COLO829 (cell line): Measurements from ENCODE around the gene VSTM2L.

Experiments
- DNase-seq: peaks from one replicate; pipeline ENCODE4 v3.0.0; 2012; ENCODE audit warnings: low spot score

The VSTM2L gene

DNA sequence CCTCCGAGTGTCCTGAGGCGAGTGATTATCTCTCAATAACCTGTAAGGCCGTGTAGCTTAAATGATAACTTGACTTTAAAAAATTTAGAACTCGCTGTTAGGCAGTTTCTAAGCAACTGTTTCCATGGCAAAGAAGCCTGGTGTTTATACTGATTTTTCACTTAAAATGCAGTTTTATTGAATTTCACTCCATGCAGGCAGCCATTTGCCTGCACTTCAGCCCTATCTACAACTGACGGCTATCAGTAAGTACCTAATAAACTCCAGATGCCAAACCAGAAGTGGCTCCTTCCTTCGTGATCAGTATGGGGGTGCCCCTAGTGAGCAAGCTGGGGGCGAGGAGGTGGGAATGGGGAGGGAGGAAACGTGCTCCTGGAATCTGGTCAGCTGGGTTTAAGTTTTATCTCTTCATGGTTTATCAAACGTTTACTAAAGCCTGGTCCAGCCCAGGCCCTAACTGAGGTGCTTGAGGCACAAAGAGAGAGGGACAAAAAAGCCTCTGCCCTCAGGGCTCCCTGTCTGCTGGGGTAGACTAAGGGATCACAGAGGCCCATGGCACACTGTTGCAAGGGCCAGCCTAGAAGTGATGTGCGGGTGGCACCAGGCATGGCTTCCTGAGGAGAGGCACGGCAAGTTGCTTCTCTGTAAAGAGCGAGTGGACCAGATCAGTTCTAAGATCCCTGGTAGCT, 84.8 kb downstream of the VSTM2L start:
- DNase-seq: no peak

DNA sequence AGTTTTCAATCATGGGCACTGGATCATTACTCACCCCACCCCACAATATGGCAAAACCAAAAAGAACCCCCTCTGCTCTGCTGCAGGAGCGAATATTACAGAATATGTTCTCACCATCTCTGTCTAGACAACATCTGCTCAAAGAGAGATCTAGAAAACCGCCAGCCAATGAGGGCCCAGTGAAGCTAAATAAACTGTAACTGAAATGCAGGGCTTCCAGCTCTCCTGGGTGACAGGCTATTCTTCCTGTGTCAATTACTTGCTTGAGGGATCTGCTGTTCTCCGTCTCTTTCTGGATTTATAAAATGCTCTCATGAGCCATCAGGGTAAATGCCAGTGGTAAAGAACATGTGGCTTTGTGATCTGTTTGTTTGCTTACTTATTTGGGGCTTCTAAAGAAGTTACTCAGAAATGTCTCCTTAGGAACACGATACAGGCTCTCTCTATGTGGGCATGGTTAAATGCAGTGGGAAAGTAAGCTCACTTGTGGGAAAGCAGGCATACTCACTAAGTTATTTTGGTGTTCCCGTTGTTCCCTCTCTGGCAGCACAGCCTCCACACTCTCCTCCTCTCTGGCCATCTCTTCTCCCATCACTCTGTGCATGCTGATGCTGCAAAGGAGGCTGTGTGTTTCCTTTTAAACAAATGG, 85.5 kb downstream of the VSTM2L start:
- no peak for DNase-seq

DNA sequence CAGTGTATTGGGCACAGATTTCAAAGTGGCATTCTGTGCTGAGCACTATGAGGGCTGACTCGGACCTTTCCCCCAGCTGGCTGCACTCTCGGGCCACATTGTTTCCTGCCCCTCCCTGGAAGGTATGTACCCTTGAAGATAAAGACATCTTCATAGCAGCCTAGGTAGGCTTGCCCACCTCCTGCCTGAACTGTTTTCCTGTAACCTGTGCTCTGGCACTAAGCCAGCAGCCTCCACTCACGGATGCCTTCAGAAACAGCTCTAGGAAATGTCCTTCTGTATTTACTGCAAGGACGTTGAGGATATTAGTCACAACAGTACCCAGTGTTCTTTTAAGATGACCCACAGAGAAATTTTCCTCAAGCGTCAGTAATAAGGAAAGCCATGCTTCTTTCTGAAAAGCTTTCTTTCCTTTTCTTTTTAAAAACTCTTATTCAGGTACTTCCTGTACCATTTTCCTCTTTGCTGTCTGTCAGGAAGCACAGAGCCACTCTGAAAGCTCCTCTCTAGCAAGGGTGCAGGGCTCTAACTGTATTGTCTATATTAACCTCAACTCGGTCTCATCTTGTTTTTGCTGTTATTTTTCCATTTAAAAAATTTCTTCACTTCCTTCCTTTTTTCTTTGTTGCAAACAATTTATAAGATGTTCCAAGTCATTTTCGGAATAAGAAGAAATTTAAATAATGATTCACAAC, 86.8 kb downstream of the VSTM2L start:
- DNase-seq: no peak

DNA sequence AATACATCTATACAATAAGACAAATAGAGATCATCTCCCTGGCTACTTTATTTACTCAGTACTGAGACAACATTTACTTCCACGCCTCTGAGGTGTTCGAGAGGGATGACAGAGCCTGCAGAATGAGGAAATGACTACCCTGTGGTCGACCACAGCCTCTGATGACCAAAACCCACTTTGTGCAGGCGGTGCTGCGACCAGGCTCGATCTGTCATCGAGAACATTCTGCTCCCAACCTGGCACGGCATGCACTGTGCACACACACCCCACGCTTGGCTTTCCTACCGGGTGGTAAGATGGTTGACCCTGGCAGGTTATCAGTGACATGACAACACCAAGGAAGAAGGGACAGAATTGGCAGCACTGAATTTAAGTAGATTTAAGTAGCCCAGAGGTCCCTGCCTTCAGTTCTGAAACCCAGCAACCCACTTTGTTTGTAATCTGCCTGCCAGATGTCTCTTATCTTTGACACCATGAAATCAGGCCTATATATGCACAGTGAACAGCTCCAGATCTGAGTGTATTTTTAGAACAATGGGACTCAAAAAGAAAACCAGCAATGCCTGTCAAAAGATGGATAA, 87.7 kb downstream of the VSTM2L start:
- no peak for DNase-seq

DNA sequence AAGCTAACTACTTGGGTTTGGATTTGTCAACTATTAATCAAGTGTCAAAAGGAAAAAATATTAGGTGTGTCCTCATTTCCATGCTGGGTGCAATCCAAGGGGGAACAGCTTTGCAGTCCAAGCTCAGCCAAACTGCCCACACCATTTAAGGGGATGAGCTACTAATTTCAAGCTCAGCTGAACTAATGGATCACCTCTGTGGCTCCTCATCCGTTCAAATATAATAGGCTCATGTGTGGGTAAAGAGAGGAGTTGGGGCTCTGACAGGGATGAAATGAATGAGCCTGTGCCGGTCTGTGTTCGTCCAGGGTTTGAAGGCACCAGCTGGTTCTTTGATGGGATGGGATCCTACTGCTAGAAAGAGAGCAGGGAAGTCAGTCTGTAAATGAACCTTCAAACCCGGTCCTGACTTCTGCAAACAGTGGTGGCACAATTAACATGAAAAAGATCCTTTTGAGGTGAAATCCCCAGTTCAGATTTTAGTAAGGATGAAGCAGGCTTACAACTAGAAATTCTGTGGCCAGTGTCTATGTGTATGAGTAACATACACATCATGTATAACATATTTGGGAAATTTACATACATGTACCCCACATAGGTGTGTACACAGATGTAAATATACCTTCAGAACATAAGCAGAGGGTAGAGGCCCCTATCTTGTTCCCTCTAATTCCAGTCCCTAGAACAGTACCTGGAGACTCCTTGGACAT, 88.4 kb downstream of the VSTM2L start:
- no peak for DNase-seq

DNA sequence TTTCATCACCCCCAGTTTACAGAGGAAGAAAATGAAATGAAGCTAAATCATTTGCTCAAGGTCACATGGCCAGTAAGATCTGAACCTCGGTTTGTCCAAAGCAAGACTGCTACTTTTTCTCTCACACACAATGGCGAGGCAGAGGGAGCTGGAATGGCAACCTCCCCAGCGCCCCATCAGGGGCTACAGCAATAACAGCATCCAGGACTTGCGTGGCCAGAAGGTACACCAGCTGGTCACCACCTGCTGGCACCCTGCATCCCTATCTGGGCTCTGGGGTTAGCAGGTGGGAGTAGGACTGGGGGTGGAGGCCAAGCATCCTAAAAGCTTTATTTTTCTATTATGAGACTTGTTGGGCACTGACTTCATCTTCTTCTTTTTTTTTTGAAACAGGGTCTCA, 89.0 kb downstream of the VSTM2L start:
- no peak for DNase-seq

DNA sequence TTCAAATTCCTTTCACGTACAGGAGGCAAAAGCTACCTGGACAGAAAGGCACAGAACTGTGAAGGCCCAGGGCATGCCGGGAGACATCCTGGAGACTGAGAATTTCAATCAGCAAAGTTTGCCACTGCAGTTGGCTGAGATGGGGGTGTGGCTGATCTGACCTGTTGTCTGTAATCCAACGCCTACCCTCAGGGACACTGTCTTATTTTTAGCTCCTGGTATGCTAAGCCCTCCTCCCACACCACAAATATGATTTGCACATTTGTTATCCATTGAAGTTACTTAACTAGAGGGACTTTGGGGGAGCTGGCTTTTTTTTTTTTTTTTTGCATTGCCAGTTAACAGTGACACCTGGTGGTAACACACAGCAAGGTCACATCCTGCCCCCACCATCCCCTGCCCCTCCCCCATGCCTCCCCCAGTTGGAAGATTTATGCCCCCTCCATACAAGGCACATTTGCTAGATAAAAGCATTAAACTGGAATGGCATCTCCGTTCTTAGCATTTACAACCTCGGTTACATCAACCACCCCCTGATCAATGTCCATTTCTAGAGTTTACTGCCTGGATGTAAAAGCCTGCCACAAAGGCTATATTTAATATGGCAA, 90.0 kb downstream of the VSTM2L start:
- DNase-seq: peak; percentile 49

DNA sequence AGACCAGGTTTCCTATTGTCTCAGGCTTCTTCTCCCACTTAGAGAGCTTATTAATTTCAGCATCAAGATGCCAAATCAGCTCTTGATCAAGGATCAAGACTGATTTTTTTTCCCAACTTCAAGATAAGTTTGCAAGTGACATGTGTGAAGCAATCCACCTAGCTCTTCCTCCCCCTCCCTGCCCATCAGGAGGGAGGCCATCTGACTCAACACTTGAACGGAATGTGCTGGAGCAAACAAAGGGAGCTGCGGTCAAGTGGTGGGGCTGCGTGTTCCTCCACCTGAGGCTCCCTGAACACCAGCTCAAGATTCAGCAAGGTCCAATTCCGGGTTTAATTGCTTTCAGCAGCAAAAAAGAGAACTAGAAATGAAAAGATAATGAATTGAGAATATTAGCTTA, 91.6 kb downstream of the VSTM2L start:
- DNase-seq: no peak
